Inflammatory macrophage treated with lipopolysaccharide for 4 hours (primary cell): Measurements from ENCODE around the gene PHF13.

Experiments used
- DNase-seq: peaks from one replicate; pipeline ENCODE4 v3.0.0-alpha.2; 2020

PHF13 gene

DNA sequence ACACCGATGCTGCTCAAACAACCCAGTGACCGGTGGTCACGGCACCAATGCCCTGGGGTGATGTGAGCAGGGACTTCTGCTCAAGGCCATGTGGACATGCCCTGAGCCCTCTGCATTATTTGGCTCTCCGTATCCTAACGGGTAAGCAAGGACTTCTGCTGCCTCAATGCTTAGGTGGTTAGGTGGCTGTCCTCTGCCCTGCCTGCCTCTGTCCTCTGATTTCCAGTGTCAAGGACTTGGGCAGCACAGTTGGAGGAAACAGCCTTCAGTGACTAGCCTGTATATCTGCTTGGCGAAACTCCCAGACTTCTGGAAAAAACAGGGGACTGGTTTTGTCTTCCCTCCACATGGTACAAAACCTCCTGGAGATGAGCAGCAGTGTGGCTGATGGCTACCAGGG, 53.6 kb downstream of the PHF13 start:
- DNase-seq, result no peak

DNA sequence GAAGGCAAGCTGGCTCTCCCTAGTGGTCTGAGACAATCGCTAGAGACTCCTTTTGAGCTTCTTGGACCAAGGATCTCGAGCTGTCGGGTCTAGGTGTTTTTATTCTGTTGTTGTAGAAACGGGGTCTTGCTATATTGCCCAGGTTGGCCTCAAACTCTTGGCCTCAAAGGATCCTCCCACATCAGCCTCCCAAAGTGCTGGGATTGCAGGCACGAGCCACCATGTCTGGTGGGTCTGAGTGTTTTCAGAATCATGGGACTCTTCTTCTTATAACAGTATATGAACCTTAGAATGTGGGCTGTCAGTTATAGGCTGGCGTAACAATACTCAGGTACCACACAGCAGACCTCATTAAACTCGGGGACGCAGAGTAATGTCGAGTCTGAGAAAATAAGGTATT, 55.0 kb downstream of the PHF13 start:
- no peak for DNase-seq

DNA sequence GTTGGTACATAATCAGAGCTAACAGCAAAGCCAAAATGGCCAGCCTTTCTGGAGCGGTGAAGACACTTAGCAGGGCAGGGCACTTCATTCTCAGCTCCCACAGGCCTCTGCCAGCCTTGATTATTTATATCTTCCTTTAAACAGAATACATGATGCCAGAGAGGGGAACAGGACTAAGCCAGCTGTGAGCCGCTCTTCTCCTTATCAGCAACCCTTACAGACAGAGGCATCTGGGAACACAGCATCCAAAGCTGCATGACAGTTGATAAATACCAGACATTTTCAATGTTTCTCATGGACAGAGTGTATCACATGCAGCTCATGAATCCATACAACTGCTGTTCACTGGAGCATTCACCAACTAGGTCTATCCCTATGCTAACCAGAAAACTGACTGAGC, 59.0 kb downstream of the PHF13 start:
- no peak for DNase-seq
